Peyer's patch (tissue), 4 donors: ENCODE results near the gene CSDE1.

Experiments
- POLR2A ChIP-seq, 2 donors: fragments of 450-650 bp; IDR thresholded peaks; one replicate each; pipeline ENCODE4 v1.5.1; 2017; ENCODE audit warnings: antibody characterized with exemption in 2 of 2, mild to moderate bottlenecking in 2 of 2, moderate library complexity in 2 of 2
- TF ChIP-seq, protein P1 (sequence below), 6 experiments: fragments of 450-650 bp in 4 of 6; fragments of 200-600 bp in 2 of 6; sonication (generic) in 1 of 6; IDR thresholded peaks; one replicate each; pipeline ENCODE4 v1.5.1; 2017 to 2019; ENCODE audit warnings: antibody characterized with exemption in 6 of 6, mild to moderate bottlenecking in 3 of 6, moderate library complexity in 1 of 6

DNA sequence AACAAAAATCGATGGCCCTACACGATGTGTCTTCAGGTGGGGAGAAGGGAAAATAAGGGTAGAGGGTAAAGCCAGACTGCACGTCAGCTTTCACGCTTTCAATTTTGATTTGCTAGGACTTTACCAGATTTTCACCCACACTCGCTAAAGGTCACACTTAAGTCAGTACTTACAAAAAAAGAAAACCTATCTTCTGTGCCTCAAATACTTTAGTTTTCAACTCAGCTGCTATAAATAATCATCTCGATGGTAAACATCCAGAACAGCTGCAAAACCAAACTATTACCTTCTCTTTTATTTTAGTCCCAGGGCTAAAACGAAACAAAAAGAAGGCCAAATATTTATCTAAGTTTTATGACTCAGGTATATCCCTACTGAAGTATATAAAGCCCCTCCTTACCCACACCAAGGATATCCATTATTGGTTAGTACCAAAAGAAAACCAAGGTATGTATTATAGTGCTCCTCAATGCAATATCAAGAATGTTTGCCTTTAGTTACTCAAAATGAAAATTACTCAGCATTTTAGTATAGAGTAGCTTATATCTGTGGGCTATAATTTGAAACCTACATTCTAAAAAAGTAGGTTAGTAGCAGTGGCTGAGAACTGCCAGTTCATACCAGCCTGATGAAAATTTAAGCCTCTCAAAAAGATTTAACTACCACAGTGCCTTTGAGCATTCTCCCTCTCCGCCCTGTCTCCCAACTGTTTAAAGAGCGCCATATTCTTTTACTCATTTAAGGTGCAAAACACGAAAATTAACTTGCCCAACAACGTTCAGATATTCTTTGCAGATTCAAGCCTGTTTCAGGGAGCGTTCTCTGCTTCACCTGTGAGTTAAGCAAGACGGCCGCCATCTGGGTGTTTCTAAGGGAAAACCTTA, 1.5 kb downstream of the CSDE1 start:
- TF ChIP-seq, protein P1, sequence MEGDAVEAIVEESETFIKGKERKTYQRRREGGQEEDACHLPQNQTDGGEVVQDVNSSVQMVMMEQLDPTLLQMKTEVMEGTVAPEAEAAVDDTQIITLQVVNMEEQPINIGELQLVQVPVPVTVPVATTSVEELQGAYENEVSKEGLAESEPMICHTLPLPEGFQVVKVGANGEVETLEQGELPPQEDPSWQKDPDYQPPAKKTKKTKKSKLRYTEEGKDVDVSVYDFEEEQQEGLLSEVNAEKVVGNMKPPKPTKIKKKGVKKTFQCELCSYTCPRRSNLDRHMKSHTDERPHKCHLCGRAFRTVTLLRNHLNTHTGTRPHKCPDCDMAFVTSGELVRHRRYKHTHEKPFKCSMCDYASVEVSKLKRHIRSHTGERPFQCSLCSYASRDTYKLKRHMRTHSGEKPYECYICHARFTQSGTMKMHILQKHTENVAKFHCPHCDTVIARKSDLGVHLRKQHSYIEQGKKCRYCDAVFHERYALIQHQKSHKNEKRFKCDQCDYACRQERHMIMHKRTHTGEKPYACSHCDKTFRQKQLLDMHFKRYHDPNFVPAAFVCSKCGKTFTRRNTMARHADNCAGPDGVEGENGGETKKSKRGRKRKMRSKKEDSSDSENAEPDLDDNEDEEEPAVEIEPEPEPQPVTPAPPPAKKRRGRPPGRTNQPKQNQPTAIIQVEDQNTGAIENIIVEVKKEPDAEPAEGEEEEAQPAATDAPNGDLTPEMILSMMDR (IDR thresholded peaks at IDR 0.05), result no peak
- TF ChIP-seq POLR2A (IDR thresholded peaks at IDR 0.05), result no peak
